ENCODE results near the gene JKAMP.

JKAMP gene

GRCh38 chr14:59500732-59501131 is 16.4 kb downstream of the JKAMP start:
- WGBS: 96% methylated on average over 3 of the region's 3 CpGs
- H3K4ac ChIP-seq (ENCODE audit: low read depth in 1 of 2, low read length in 2 of 2): no peak overlapping the region

GRCh38 chr14:59503256-59503655 is 18.9 kb downstream of the JKAMP start:
- no peak overlapping the region for H3K9ac ChIP-seq (ENCODE audit: low read length)
- H3K18ac ChIP-seq (ENCODE audit: low read depth in 1 of 2, low read length in 2 of 2): no peak overlapping the region
- no peak overlapping the region for H3K23ac ChIP-seq (ENCODE audit: low read length in 2 of 2)
- H3K27ac ChIP-seq (ENCODE audit: low read length, poor library complexity, severe bottlenecking): no peak overlapping the region
- no peak overlapping the region for H2BK5ac ChIP-seq (ENCODE audit: low read depth, low read length, poor library complexity, severe bottlenecking)
- H4K8ac ChIP-seq (ENCODE audit: low read length): no peak overlapping the region
- H3K27me3 ChIP-seq (ENCODE audit: control insufficient read depth in 1 of 2, insufficient read depth in 1 of 2, low read length in 2 of 2): no peaks in the 10 kb centered on the region
- H2AK5ac ChIP-seq (ENCODE audit: low read length, severe bottlenecking): no peak overlapping the region
- H3K9me3 ChIP-seq (ENCODE audit: control insufficient read depth, low read length): no peaks in the 10 kb centered on the region
- no peak for DNase-seq
- 85% methylated on average over 3 of the region's 4 CpGs for WGBS
- H3K4me1 ChIP-seq (ENCODE audit: control insufficient read depth, insufficient read depth, low read depth, low read length): no peaks in the 10 kb centered on the region
- H2BK120ac ChIP-seq (ENCODE audit: low read depth, low read length): no peak overlapping the region
- H3K79me1 ChIP-seq (replicated peaks; ENCODE audit: low read length, poor library complexity, severe bottlenecking): peaks cover 4% of the 10 kb centered on the region
- H3K36me3 ChIP-seq (ENCODE audit: control insufficient read depth in 1 of 2, insufficient read depth in 2 of 2, low read depth in 1 of 2, low read length in 2 of 2): peaks cover 0 to 46% of the 10 kb centered on the region in 2 experiments
- H3K4me3 ChIP-seq (ENCODE audit: insufficient read depth in 1 of 2, low read depth in 1 of 2, low read length in 2 of 2): no peak overlapping the region
- no peak overlapping the region for H2BK12ac ChIP-seq (ENCODE audit: low read length in 2 of 2)
- no peak overlapping the region for H2BK15ac ChIP-seq (ENCODE audit: low read depth, poor library complexity, severe bottlenecking)
- no peak overlapping the region for H3K4me2 ChIP-seq (ENCODE audit: low read length, poor library complexity, severe bottlenecking)
- H3K4ac ChIP-seq (ENCODE audit: low read depth in 1 of 2, low read length in 2 of 2): no peak overlapping the region
- no peak overlapping the region for H2AFZ ChIP-seq (ENCODE audit: low read depth, low read length)
- H4K91ac ChIP-seq (ENCODE audit: low read length): no peak overlapping the region
- H3K14ac ChIP-seq (ENCODE audit: low read length in 2 of 2): no peak overlapping the region

More at GRCh38 chr14:59500732-59501131, 16.4 kb downstream of the JKAMP start:
- Histone ChIP-seq H3K27ac (ENCODE audit: low read length, poor library complexity, severe bottlenecking) (no peak overlapping the region), H2AFZ (ENCODE audit: low read depth, low read length) (no peak overlapping the region), H3K4me2 (ENCODE audit: low read length, poor library complexity, severe bottlenecking) (no peak overlapping the region), H2BK12ac (ENCODE audit: low read length in 2 of 2) (no peak overlapping the region), H2BK15ac (ENCODE audit: low read depth, poor library complexity, severe bottlenecking) (no peak overlapping the region), H3K4me1 (ENCODE audit: control insufficient read depth, insufficient read depth, low read depth, low read length) (no peaks in the 10 kb centered on the region), H3K36me3 (ENCODE audit: control insufficient read depth in 1 of 2, insufficient read depth in 2 of 2, low read depth in 1 of 2, low read length in 2 of 2) (peaks cover 0 to 66% of the 10 kb centered on the region in 2 experiments), H3K9me3 (ENCODE audit: control insufficient read depth, low read length) (no peaks in the 10 kb centered on the region), H4K91ac (ENCODE audit: low read length) (no peak overlapping the region), H2BK120ac (ENCODE audit: low read depth, low read length) (no peak overlapping the region), H3K4me3 (ENCODE audit: insufficient read depth in 1 of 2, low read depth in 1 of 2, low read length in 2 of 2) (no peak overlapping the region), H2AK5ac (ENCODE audit: low read length, severe bottlenecking) (no peak overlapping the region), H4K8ac (ENCODE audit: low read length) (no peak overlapping the region), H3K9ac (ENCODE audit: low read length) (no peak overlapping the region), H3K79me1 (replicated peaks; ENCODE audit: low read length, poor library complexity, severe bottlenecking) (peaks cover 7% of the 10 kb centered on the region), H2BK5ac (ENCODE audit: low read depth, low read length, poor library complexity, severe bottlenecking) (no peak overlapping the region), H3K23ac (ENCODE audit: low read length in 2 of 2) (no peak overlapping the region), H3K14ac (ENCODE audit: low read length in 2 of 2) (no peak overlapping the region), H3K27me3 (ENCODE audit: control insufficient read depth in 1 of 2, insufficient read depth in 1 of 2, low read length in 2 of 2) (no peaks in the 10 kb centered on the region), H3K18ac (ENCODE audit: low read depth in 1 of 2, low read length in 2 of 2) (no peak overlapping the region)
- DNase-seq: no peak

GRCh38 chr14:59507063-59507751 is 22.9 kb downstream of the JKAMP start:
- Histone ChIP-seq H3K36me3 (ENCODE audit: control insufficient read depth in 1 of 2, insufficient read depth in 2 of 2, low read depth in 1 of 2, low read length in 2 of 2) (peaks cover 0 to 21% of the 10 kb centered on the region in 2 experiments), H2BK15ac (ENCODE audit: low read depth, poor library complexity, severe bottlenecking) (no peak overlapping the region), H3K79me1 (replicated peaks; ENCODE audit: low read length, poor library complexity, severe bottlenecking) (peaks cover 2% of the 10 kb centered on the region), H3K9ac (ENCODE audit: low read length) (no peak overlapping the region), H3K4me3 (ENCODE audit: insufficient read depth in 1 of 2, low read depth in 1 of 2, low read length in 2 of 2) (no peak overlapping the region), H3K4me2 (ENCODE audit: low read length, poor library complexity, severe bottlenecking) (no peak overlapping the region), H3K9me3 (ENCODE audit: control insufficient read depth, low read length) (no peaks in the 10 kb centered on the region), H3K4me1 (ENCODE audit: control insufficient read depth, insufficient read depth, low read depth, low read length) (peaks cover 2% of the 10 kb centered on the region), H3K4ac (ENCODE audit: low read depth in 1 of 2, low read length in 2 of 2) (no peak overlapping the region), H3K27me3 (ENCODE audit: control insufficient read depth in 1 of 2, insufficient read depth in 1 of 2, low read length in 2 of 2) (no peaks in the 10 kb centered on the region), H3K23ac (ENCODE audit: low read length in 2 of 2) (no peak overlapping the region), H3K14ac (ENCODE audit: low read length in 2 of 2) (no peak overlapping the region), H3K27ac (ENCODE audit: low read length, poor library complexity, severe bottlenecking) (no peak overlapping the region), H2BK120ac (ENCODE audit: low read depth, low read length) (no peak overlapping the region), H2AK5ac (ENCODE audit: low read length, severe bottlenecking) (no peak overlapping the region), H4K8ac (ENCODE audit: low read length) (no peak overlapping the region), H4K91ac (ENCODE audit: low read length) (no peak overlapping the region), H2AFZ (ENCODE audit: low read depth, low read length) (no peak overlapping the region), H2BK12ac (ENCODE audit: low read length in 2 of 2) (no peak overlapping the region), H3K18ac (ENCODE audit: low read depth in 1 of 2, low read length in 2 of 2) (no peak overlapping the region), H2BK5ac (ENCODE audit: low read depth, low read length, poor library complexity, severe bottlenecking) (no peak overlapping the region)
- peak; percentile 70 for DNase-seq

- WGBS: 100% methylated on average over 3 of the region's 3 CpGs
- no peak overlapping the region for H4K8ac ChIP-seq (ENCODE audit: low read length)
- H3K4me1 ChIP-seq (ENCODE audit: control insufficient read depth, insufficient read depth, low read depth, low read length): peaks cover 3% of the 10 kb centered on the region
- H3K9me3 ChIP-seq (ENCODE audit: control insufficient read depth, low read length): no peaks in the 10 kb centered on the region
- H3K79me1 ChIP-seq (replicated peaks; ENCODE audit: low read length, poor library complexity, severe bottlenecking): peaks cover 2% of the 10 kb centered on the region
- no peak overlapping the region for H3K27ac ChIP-seq (ENCODE audit: low read length, poor library complexity, severe bottlenecking)
- peaks cover 0 to 21% of the 10 kb centered on the region in 2 experiments for H3K36me3 ChIP-seq (ENCODE audit: control insufficient read depth in 1 of 2, insufficient read depth in 2 of 2, low read depth in 1 of 2, low read length in 2 of 2)
- no peak overlapping the region for H3K23ac ChIP-seq (ENCODE audit: low read length in 2 of 2)
- H3K18ac ChIP-seq (ENCODE audit: low read depth in 1 of 2, low read length in 2 of 2): no peak overlapping the region
- H3K27me3 ChIP-seq (ENCODE audit: control insufficient read depth in 1 of 2, insufficient read depth in 1 of 2, low read length in 2 of 2): no peaks in the 10 kb centered on the region
- H3K4ac ChIP-seq (ENCODE audit: low read depth in 1 of 2, low read length in 2 of 2): no peak overlapping the region
- no peak overlapping the region for H2AFZ ChIP-seq (ENCODE audit: low read depth, low read length)
- H3K4me2 ChIP-seq (ENCODE audit: low read length, poor library complexity, severe bottlenecking): no peak overlapping the region
- no peak overlapping the region for H4K91ac ChIP-seq (ENCODE audit: low read length)
- no peak overlapping the region for H2BK120ac ChIP-seq (ENCODE audit: low read depth, low read length)
- no peak for DNase-seq
- no peak overlapping the region for H2BK12ac ChIP-seq (ENCODE audit: low read length in 2 of 2)
- H3K14ac ChIP-seq (ENCODE audit: low read length in 2 of 2): no peak overlapping the region
- no peak overlapping the region for H2BK5ac ChIP-seq (ENCODE audit: low read depth, low read length, poor library complexity, severe bottlenecking)
- no peak overlapping the region for H3K4me3 ChIP-seq (ENCODE audit: insufficient read depth in 1 of 2, low read depth in 1 of 2, low read length in 2 of 2)
- no peak overlapping the region for H2AK5ac ChIP-seq (ENCODE audit: low read length, severe bottlenecking)
- H3K9ac ChIP-seq (ENCODE audit: low read length): no peak overlapping the region
- H2BK15ac ChIP-seq (ENCODE audit: low read depth, poor library complexity, severe bottlenecking): no peak overlapping the region
Measured at GRCh38 chr14:59507752-59508103, 23.4 kb downstream of the JKAMP start.

Measured in mesenchymal stem cell (in vitro differentiated cells and primary cell).